H1 (cell line): ENCODE measurements around the gene CTDNEP1. TPM values are rescaled to one million over a fixed set of nuclear protein-coding genes. Genes with fewer than 3 reads are reported as not detected.
A peak's percentile ranks its signal among the peaks of the same experiment; 100 is the strongest.

ENCODE experiments used
- ASH2L ChIP-seq: fragments of 200-600, 300-600 bp; sonication (generic); IDR thresholded peaks from one replicate; pipeline ENCODE4 v1.7.1; 2017; ENCODE audit warnings: low read length
- CTBP2 ChIP-seq: IDR thresholded peaks from 2 replicates; pipeline ENCODE4 v1.7.0; 2011; ENCODE audit warnings: borderline replicate concordance, mild to moderate bottlenecking, moderate library complexity, mixed read lengths, low read length; ENCODE audit not compliant: insufficient read depth, insufficient read length
- JUN ChIP-seq: IDR thresholded peaks from 2 replicates; pipeline ENCODE4 v1.6.1; 2011; ENCODE audit warnings: low read depth, mild to moderate bottlenecking, improper control_type of control experiment, low read length
- JUND ChIP-seq: IDR thresholded peaks from 2 replicates; pipeline ENCODE4 v1.6.1; 2011; ENCODE audit warnings: mild to moderate bottlenecking, improper control_type of control experiment, low read length
- MAX ChIP-seq: IDR thresholded peaks from 2 replicates; pipeline ENCODE4 v1.6.1; 2012; ENCODE audit warnings: inconsistent platforms
- polyA plus RNA-seq, 7 experiments: library from polyadenylated mRNA; depleted of rRNA in 3 of 7; stranded (reverse) in 5 of 7; unstranded in 2 of 7; fragments of >200 nt in 5 of 7; fragments of 200-250 nt in 2 of 7; gene quantifications; 1 replicate in 5 of 7; 2 replicates in 1 of 7; 4 replicates in 1 of 7; pipeline versions ENCODE4 v1.2.1 to v1.2.3, GENCODE V29; 2011 to 2013; ENCODE audit warnings: missing spikeins in 2 of 7, mixed read lengths in 2 of 7
- total RNA-seq: library from RNA; stranded (reverse); fragmentation: NEBNext Ultra II Directional; extraction: Animal tissue kit (Norgen Biotek cat#: 25700); gene quantifications from 2 replicates; pipeline ENCODE4 v1.2.1, GENCODE V29; 2021

CTDNEP1 gene
- total and polyA plus RNA-seq, 2 of the 8 experiments (the other 6 are each of a cell fraction or from before 2014, with no cell fraction given) = 114 to 123 TPM

GRCh38 chr17:7261379-7262191, 10.1 kb upstream of the CTDNEP1 start (continued):
- TF ChIP-seq ASH2L = no peak
- no peak for TF ChIP-seq JUND
- TF ChIP-seq JUN = no peak
- TF ChIP-seq CTBP2 = no peak
- TF ChIP-seq MAX = peak; percentile 21
